SU-DHL-6 (cell line): ENCODE results near the gene RETN.

Source experiments
- H2AFZ ChIP-seq: fragments of 200-600 bp; sonication (generic); 2 replicates; pipeline ENCODE4 v1.6.1; 2014; ENCODE audit warnings: low read depth, mild to moderate bottlenecking, moderate library complexity, mixed read lengths, antibody characterized with exemption, low read length; ENCODE audit not compliant: severe bottlenecking
- H3F3A ChIP-seq: fragments of 200-600 bp; shearing (Covaris generic); 2 replicates; pipeline ENCODE4 v1.6.0; 2016; ENCODE audit warnings: antibody characterized with exemption, mild to moderate bottlenecking; ENCODE audit not compliant: insufficient read depth
- H3K27ac ChIP-seq: fragments of 200-600 bp; sonication (generic); 2 replicates; pipeline ENCODE4 v1.5.1; 2016; ENCODE audit warnings: low read depth, mild to moderate bottlenecking, low read length, moderate library complexity, mixed read lengths
- H3K27me3 ChIP-seq: fragments of 200-600 bp; sonication (generic), shearing (Covaris generic); 2 replicates; pipeline ENCODE4 v1.6.0; 2014; ENCODE audit warnings: mild to moderate bottlenecking, low read length
- H3K36me3 ChIP-seq: fragments of 200-600 bp; sonication (generic); 2 replicates; pipeline ENCODE4 v1.6.1; 2014; ENCODE audit warnings: mild to moderate bottlenecking, low read length, mixed read lengths
- H3K4me2 ChIP-seq: fragments of 300-600, 200-600 bp; shearing (Covaris generic), sonication (generic); 2 replicates; pipeline ENCODE4 v1.6.0; 2014; ENCODE audit warnings: low read length, low read depth, mild to moderate bottlenecking; ENCODE audit not compliant: poor library complexity, severe bottlenecking
- H3K4me3 ChIP-seq: fragments of 200-600 bp; sonication (generic); 2 replicates; pipeline ENCODE4 v1.5.1; 2014; ENCODE audit warnings: antibody characterized with exemption, low read length, mild to moderate bottlenecking, mixed read lengths; ENCODE audit not compliant: insufficient read depth, poor library complexity, severe bottlenecking
- H3K79me2 ChIP-seq: fragments of 200-600 bp; sonication (generic); 2 replicates; pipeline ENCODE4 v1.6.1; 2014; ENCODE audit warnings: mild to moderate bottlenecking, low read length, moderate library complexity; ENCODE audit not compliant: insufficient read depth
- H3K9ac ChIP-seq: fragments of 200-600 bp; sonication (generic); 2 replicates; pipeline ENCODE4 v1.7.0; 2014; ENCODE audit warnings: mild to moderate bottlenecking, low read length
- H3K9me2 ChIP-seq: fragments of 200-600 bp; sonication (generic); replicated peaks from 2 replicates; pipeline ENCODE4 v1.6.1; 2014; ENCODE audit warnings: low read length; ENCODE audit not compliant: insufficient read depth
- H3K9me3 ChIP-seq: fragments of 200-600 bp; sonication (generic); 2 replicates; pipeline ENCODE4 v1.6.1; 2014; ENCODE audit warnings: low read length, mixed read lengths; ENCODE audit not compliant: insufficient read depth
- H4K20me1 ChIP-seq: fragments of 200-600 bp; sonication (generic); 2 replicates; pipeline ENCODE4 v1.6.1; 2014; ENCODE audit warnings: low read depth, mild to moderate bottlenecking, antibody characterized with exemption, low read length, moderate library complexity, mixed read lengths
- EZH2phosphoT487 ChIP-seq: fragments of 200-600 bp; sonication (generic), shearing (Covaris generic); conservative IDR thresholded peaks from 2 replicates; pipeline ENCODE4 v1.6.1; 2018; ENCODE audit warnings: mild to moderate bottlenecking, antibody characterized with exemption, low read length, moderate library complexity, mixed read lengths
- TF ChIP-seq, protein P1 (sequence below): fragments of 200-600 bp; sonication (generic); IDR thresholded peaks from one replicate; pipeline ENCODE4 v1.5.1; 2017; ENCODE audit warnings: antibody characterized with exemption, mild to moderate bottlenecking, low read length, moderate library complexity; ENCODE audit not compliant: insufficient read depth, poor library complexity, severe bottlenecking

Gene RETN

DNA sequence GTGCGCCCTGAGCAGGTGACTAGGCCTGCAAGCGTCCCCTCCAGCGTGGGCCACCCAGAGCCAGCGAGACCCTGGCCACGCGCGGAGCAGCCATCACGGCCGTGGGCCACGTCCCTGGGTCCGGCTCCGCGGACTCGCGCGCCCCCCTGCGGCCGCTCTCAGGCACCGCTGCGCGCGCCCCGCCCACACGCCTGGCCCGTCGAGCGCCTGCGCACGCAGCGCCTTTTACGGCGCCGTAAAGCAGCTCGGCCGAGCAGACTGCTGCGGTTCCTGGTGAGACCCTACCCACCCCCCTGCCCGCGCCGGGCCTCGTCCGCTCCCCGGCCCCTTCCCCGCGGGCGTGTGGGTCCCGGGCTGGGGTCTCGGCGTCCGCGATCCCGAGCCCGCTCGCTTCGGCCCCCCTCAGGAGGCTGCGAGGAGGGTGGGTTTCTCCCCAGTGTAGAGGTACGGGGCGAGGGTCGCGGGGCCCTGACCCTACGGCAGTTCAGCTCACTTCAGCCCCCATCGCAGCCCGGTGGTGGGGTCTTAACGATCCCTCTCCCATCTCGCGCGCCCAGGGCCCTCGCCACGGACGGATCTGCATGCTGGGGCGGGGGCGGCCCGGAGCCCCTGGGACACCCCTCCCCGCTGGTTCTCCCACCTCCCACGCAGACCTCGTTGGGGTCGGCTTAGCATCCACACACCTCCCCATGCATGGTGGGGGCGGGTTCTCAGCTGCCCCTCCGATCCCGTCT lies 11.9 kb downstream of the RETN start, which contains the start of gene TRAPPC5:
Gene TRAPPC5, plus strand, starts transcription at position 228 of the 734 bp plus-strand sequence. CDS start 1,421 bp downstream, outside the sequence.
- peak within 1 kb of the TSS; percentile 93 for H3K9ac ChIP-seq
- no peaks in the 10 kb centered on the region for H3K36me3 ChIP-seq
- TF ChIP-seq, protein P1, sequence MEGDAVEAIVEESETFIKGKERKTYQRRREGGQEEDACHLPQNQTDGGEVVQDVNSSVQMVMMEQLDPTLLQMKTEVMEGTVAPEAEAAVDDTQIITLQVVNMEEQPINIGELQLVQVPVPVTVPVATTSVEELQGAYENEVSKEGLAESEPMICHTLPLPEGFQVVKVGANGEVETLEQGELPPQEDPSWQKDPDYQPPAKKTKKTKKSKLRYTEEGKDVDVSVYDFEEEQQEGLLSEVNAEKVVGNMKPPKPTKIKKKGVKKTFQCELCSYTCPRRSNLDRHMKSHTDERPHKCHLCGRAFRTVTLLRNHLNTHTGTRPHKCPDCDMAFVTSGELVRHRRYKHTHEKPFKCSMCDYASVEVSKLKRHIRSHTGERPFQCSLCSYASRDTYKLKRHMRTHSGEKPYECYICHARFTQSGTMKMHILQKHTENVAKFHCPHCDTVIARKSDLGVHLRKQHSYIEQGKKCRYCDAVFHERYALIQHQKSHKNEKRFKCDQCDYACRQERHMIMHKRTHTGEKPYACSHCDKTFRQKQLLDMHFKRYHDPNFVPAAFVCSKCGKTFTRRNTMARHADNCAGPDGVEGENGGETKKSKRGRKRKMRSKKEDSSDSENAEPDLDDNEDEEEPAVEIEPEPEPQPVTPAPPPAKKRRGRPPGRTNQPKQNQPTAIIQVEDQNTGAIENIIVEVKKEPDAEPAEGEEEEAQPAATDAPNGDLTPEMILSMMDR, result peak; percentile 82
- no peak for TF ChIP-seq EZH2phosphoT487
- no peaks in the 10 kb centered on the region for H3K9me2 ChIP-seq
- H3K27me3 ChIP-seq, result no peaks in the 10 kb centered on the region
- H3K27ac ChIP-seq, result 0 out of 2 replicates have a peak within 1 kb of the TSS, but pooled peaks have one; percentile 34
- peak within 1 kb of the TSS; percentile 92 for H3K4me3 ChIP-seq
- H3K79me2 ChIP-seq, result 0 out of 2 replicates have a peak, but pooled peaks cover 6% of the 10 kb centered on the region
- no peaks in the 10 kb centered on the region for H3F3A ChIP-seq
- H2AFZ ChIP-seq, result peak within 1 kb of the TSS; percentile 90
- no peaks in the 10 kb centered on the region; the same call in 1 of the 2 replicates for H4K20me1 ChIP-seq
- H3K4me2 ChIP-seq, result peak within 1 kb of the TSS; percentile 76
- H3K9me3 ChIP-seq, result no peaks in the 10 kb centered on the region

DNA sequence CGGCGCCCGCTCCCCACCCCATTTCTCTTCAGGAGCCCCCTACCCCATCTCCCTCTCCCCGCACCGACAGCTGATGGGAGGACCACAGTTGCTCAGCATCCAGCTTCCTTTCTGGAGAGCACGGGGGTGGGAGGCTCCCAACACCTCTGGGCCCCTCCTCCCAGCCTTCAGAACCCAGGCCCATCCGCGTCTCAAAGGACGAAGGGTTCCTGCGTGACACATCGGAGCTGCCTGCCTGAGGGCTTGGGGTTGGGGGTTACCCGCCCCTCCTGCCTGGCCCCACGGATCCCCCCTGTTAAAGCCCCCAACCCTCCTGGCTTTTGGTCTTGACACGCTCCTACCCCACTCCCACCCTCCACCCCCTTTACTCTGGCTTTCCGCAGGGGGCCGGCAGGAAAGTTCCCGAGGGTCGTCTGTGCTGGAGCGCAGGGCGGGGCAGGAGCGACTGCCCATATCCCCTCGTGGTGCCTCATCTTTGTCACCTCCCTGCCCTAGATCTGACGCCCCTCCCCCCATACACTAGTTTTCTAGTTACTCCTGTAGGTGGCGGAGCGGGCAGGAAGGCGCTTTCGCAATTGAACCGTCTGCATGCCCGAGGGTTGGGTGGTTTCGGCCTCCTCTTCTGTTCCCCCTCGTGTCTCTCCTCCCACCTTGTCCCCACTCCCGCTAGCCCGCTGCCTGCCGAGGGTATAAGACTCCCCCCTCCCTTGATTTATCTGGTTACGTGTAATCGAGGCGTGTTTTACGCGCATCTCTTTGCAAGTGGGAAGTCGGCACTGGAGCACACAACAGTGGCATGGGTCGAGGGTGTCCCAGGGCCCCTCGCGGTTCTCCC lies 12.7 kb downstream of the RETN start:
- Histone ChIP-seq H2AFZ (peak overlapping the region; percentile 90), H3K36me3 (no peaks in the 10 kb centered on the region), H3K27ac (no peak overlapping the region), H3K79me2 (0 out of 2 replicates have a peak, but pooled peaks cover 6% of the 10 kb centered on the region), H3K9ac (peak overlapping the region; percentile 93), H3K4me3 (peak overlapping the region; percentile 92), H3K4me2 (peak overlapping the region; percentile 76), H3K9me3 (no peaks in the 10 kb centered on the region), H3F3A (no peaks in the 10 kb centered on the region), H3K27me3 (no peaks in the 10 kb centered on the region), H3K9me2 (no peaks in the 10 kb centered on the region), H4K20me1 (no peaks in the 10 kb centered on the region; the same call in 1 of the 2 replicates)
- TF ChIP-seq, protein P1, result peak; percentile 15
- TF ChIP-seq EZH2phosphoT487, result no peak

- Histone ChIP-seq H3K36me3 (no peaks in the 10 kb centered on the region), H3K27ac (no peak overlapping the region), H3F3A (no peaks in the 10 kb centered on the region), H3K4me2 (no peak overlapping the region), H3K27me3 (no peaks in the 10 kb centered on the region), H4K20me1 (no peaks in the 10 kb centered on the region; the same call in 1 of the 2 replicates), H3K9ac (no peak overlapping the region), H2AFZ (no peak overlapping the region), H3K79me2 (0 out of 2 replicates have a peak, but pooled peaks cover 6% of the 10 kb centered on the region), H3K9me2 (no peaks in the 10 kb centered on the region), H3K9me3 (no peaks in the 10 kb centered on the region), H3K4me3 (no peak overlapping the region)
- TF ChIP-seq, protein P1, result no peak
- no peak for TF ChIP-seq EZH2phosphoT487
Measured at GRCh38 chr19:7682175-7682855, 13.5 kb downstream of the RETN start.
